ENCODE measurements around the gene TNF. TPM values are rescaled to one million over a fixed set of nuclear protein-coding genes. Genes with fewer than 3 reads are reported as not detected.

The TNF gene
- total RNA-seq, 2 donors from 2014 or later: 0.27 to 1.4 TPM

DNA sequence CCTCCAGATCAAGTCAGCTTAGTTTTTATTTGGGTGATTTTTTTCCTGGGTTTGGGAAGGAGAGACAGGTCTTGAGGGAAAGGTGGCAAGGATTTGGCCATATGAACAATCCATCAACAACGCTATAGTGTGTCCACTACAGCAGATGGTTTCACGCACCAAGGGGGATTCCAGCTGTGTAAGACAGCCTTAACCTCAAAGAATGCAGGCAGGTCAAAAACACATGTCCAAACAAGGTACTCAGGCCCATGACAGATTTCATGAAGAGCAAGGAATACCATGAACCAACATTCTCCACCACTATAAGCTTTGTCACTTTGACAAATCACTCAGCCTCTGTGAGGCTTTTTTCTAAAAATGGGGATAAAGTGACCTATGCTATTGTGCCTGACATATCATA lies 41.6 kb downstream of the TNF start:
- intact Hi-C loops (cut with DNase I, micrococcal nuclease): no loop called here
- ATAC-seq (no peak), DNase-seq (no peak)

DNA sequence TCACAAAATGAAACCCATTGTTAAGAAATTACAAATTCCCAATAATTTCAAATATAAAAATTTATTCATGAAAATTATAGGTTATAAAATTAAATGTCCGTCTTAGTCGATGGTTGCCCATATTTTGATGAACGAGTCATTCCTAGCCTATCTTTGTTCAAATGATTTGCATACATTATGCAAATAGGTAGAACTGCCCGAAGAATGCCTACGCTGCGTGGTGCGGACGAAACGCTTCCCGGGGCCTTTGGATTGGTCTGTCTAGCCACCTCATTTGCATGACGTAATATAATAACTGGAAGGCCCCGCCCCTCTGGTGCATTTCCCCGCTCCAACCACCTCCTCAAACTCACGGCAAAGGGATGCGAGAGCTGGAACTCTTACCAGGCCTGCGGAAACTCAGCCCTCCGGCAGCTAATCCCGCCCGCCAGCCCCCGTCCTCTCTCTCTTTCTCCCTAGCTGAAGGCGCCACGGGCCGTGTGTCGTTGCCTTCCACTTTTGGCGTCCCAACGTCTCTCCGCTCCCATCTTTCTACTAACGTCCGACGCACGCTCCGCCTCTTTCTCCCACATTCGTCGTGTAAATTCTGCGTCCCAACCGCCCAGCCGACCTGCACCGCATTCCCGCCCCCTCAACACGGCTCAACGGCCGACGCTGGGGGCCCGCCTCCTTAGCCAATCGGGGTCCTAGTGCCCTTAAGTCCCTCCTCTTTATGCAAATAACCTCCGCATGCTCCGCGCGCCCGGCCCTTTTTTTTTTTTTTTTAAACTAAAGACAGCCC lies 44.6 kb downstream of the TNF start:
- ATAC-seq (peak; percentile 88), DNase-seq (peak; percentile 98 to 99)
- intact Hi-C loops (cut with DNase I, micrococcal nuclease): no loop called here

DNA sequence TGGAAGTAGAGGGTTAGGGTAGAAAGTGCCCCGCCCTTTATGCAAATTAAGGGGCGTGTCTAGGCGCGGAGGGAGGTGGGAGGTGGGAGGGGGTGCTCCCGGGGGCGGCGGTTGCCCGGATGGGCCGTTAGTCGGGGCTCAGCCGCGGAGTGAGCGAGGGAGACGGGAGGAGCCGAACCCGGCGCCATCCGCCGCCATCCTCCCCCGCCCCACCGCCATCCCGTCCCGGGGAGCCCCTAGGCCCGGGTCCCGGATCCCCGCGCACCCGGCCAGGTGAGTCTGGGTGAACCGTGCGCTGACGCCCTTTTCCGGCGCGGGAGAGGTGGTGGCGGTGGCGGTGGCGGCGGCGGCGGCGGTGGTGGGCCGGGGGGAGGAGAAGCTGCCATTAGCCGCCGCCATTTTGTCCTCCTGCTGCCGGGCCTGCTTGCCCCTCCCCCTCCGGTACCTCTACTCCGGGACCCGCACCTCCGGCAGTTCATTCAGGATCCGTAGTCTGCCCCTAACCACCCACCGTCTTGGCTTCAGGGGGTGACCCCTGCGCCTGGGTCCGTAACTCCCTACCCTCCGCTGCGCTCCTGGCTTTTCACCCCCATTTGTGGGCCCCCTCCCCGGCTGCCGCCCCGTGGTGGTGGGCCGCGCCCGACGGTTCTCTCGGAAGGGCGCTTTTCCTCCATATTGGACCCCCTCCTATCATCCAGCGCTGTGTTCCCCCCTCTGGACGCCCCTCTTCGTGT lies 45.4 kb downstream of the TNF start, which contains the start of gene PRRC2A:
TSS of gene PRRC2A (plus strand) at position 130 of the 734 bp plus-strand sequence. CDS start 2,075 bp downstream, outside the sequence.
- intact Hi-C loops (cut with DNase I, micrococcal nuclease): no loop called here
- ATAC-seq (peak; percentile 44), DNase-seq (peak; percentile 77 to 96)

DNA sequence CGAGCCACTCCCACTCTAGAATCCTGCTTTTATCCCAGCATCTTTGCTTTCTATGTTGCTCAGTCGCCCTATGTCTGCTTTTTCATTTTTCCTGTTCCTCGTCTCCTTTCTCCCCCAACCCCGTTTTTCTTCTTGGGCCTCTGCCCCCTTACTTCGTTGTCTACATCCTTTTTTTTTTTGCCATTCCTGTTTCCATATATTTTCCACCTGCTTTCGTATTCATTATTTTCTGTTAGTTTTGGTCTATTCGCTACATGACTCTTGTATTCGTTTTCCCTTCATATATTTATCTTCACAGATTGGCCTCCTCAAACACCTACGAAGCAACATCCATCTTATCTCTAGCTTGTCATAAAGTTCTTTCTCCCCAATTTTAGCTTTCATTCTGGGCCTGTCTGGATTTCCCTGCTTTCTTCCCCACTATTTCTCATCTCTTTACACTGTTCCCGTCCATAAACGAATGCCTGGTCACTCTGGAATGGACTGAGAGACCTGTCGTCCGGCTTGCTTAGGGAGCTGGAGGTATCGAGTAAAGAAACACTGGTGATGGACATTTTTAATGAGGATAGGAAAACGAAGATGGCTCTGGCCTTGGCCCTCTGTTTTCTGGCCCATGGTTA lies 46.1 kb downstream of the TNF start:
- no peak for ATAC-seq
- DNase-seq: no peak
- intact Hi-C loops (cut with DNase I, micrococcal nuclease): no loop called here

DNA sequence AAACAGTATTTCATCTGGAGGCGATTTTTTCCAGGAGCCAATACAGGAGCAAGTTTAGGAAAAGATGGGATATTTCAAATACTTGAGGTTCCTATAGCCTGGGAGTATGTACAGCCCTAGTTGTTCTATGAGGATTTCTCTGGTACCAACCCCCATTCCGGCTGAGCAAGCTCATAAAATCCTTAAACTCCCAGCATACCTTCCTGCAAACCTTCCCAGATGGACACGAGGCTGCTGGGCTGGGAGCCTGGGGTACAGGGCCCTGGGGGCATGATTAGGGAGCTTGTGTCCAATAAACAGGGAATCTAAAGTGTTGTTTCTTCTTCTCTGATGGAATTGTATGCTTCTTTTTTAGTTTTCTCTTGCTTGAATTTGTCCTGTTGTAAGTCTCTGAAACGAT lies 46.6 kb downstream of the TNF start:
- intact Hi-C loops (cut with DNase I, micrococcal nuclease): no loop called here
- DNase-seq (peak in 1 of 2 donors; percentile 49), ATAC-seq (no peak)

DNA sequence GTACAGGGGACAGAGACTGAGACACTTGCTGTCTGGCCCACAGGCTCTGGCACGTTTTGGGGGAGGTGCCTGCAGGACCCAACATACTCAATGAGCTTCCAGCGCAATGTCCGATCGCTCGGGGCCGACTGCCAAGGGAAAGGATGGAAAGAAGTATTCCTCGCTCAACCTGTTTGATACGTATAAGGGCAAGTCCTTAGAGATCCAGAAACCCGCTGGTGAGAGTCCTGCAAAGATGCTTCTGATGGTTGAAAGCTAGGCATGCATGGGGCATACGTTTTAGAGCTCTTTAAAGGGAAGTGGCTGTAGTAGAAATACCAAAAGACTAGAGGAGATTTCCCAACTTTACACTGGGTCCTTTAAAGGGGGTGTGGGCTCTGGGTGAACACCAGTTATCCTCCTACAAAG lies 47.3 kb downstream of the TNF start:
- DNase-seq: no peak
- ATAC-seq: no peak
- intact Hi-C loops (cut with DNase I, micrococcal nuclease): no loop called here

DNA sequence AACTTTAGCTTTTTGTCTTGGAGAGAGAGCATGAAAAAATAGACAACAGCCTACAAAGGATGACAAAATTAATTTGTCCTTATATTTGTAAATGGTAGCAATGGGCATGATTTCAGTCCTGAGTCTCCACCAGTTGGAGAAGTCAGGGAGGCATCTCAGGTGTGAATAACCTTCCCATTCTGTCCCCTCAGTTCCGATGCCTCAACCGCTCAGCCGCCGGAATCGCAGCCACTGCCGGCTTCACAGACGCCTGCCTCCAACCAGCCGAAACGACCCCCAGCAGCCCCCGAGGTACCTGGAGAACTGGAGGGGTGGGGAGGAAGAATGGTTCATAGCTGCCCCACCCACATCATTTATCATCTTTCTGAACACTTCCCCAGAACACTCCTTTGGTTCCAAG lies 48.7 kb downstream of the TNF start:
- ATAC-seq: no peak
- DNase-seq: no peak
- intact Hi-C loops (cut with DNase I, micrococcal nuclease): no loop called here

DNA sequence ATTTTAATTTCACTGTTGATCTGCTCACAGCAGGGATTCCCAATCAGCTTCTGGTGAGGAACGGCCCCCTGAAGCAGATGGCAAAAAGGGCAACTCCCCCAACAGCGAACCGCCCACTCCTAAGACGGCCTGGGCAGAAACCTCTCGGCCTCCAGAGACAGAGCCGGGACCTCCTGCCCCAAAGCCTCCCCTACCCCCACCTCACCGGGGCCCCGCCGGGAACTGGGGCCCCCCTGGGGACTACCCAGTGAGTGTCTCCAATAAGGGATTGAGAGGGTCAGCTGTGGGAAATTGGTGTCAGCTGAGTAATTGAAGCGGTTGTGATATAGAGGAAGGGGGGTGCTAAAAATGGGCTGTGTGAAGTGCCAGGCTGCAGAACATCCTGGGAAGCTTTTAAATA lies 51.6 kb downstream of the TNF start:
- intact Hi-C loops (cut with DNase I, micrococcal nuclease): no loop called here
- DNase-seq (no peak), ATAC-seq (no peak)

DNA sequence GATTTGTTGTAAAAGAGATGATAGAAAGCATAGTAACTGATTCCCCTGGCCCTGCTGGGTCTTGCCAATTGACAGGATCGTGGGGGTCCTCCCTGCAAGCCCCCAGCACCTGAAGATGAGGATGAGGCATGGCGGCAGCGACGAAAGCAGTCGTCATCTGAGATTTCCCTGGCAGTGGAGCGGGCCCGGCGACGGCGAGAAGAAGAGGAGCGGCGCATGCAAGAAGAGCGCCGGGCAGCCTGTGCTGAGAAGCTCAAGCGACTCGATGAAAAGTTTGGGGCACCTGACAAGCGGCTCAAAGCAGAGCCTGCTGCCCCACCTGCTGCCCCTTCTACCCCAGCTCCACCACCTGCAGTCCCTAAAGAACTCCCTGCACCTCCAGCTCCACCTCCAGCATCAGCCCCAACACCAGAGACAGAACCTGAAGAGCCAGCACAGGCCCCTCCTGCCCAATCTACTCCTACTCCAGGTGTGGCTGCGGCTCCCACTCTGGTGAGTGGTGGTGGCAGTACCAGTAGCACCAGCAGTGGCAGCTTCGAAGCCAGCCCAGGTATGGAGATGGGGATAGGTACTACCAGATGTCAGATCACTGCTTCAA lies 52.4 kb downstream of the TNF start:
- DNase-seq: no peak
- intact Hi-C loops (cut with DNase I, micrococcal nuclease): no loop called here
- no peak for ATAC-seq

Other genes with a start within 250 kb of the TNF start
- 1,000 to 10,000 TPM; 1,508 to 2,239 TPM for gene HLA-B, start 218.4 kb upstream of the TNF start, total RNA-seq
- 10 to 100 TPM; 18.5 to 23.7 TPM for gene MICA, start 172.0 kb upstream of the TNF start, total RNA-seq
- gene MICB, start 77.4 kb upstream of the TNF start, total RNA-seq: 1 to 10 TPM; 1.2 to 1.3 TPM
- gene MCCD1, start 46.6 kb upstream of the TNF start, total RNA-seq: not detected
- gene DDX39B, start 33.6 kb upstream of the TNF start, total RNA-seq: 100 to 1,000 TPM; 221 to 269 TPM
- gene ATP6V1G2, start 29.0 kb upstream of the TNF start, total RNA-seq: under 1 TPM; 0.58 to 0.92 TPM
- gene NFKBIL1, start 28.0 kb upstream of the TNF start, total RNA-seq: 10 to 100 TPM; 14.4 to 18.0 TPM
- gene LTA, start 3.3 kb upstream of the TNF start, total RNA-seq: under 1 TPM in 1 of 2 donors, not detected in 1; 0.36 TPM
- gene LTB, start 6.9 kb downstream of the TNF start, total RNA-seq: 1 to 10 TPM in 1 of 2 donors, under 1 TPM in 1; 0.70 to 3.0 TPM
- 1 to 10 TPM; 2.4 to 5.8 TPM for gene LST1, start 10.7 kb downstream of the TNF start, total RNA-seq
- gene NCR3, start 17.4 kb downstream of the TNF start, total RNA-seq: 1 to 10 TPM in 1 of 2 donors, not detected in 1; 1.1 TPM
- gene AIF1, start 39.7 kb downstream of the TNF start, total RNA-seq: 10 to 100 TPM in 1 of 2 donors, 1 to 10 TPM in 1; 5.2 to 15.0 TPM
- 100 to 1,000 TPM in 1 of 2 donors, 10 to 100 TPM in 1; 92.9 to 110 TPM for gene PRRC2A, start 45.1 kb downstream of the TNF start, total RNA-seq
- 100 to 1,000 TPM; 272 to 282 TPM for gene BAG6, start 77.1 kb downstream of the TNF start, total RNA-seq
- 1 to 10 TPM; 2.0 to 3.1 TPM for gene APOM, start 80.3 kb downstream of the TNF start, total RNA-seq
- gene C6orf47, start 85.2 kb downstream of the TNF start, total RNA-seq: 10 to 100 TPM; 35.7 to 36.3 TPM
- gene GPANK1, start 89.4 kb downstream of the TNF start, total RNA-seq: 10 to 100 TPM; 11.1 to 15.2 TPM
- gene CSNK2B, start 90.5 kb downstream of the TNF start, total RNA-seq: 100 to 1,000 TPM; 137 to 155 TPM
- gene LY6G5B, start 94.4 kb downstream of the TNF start, total RNA-seq: 1 to 10 TPM; 8.7 to 9.9 TPM
- gene LY6G5C, start 105.5 kb downstream of the TNF start, total RNA-seq: 1 to 10 TPM; 1.6 to 2.5 TPM
- 10 to 100 TPM; 51.5 to 53.9 TPM for gene ABHD16A, start 127.8 kb downstream of the TNF start, total RNA-seq
- gene LY6G6F, start 131.3 kb downstream of the TNF start, total RNA-seq: not detected
- gene LY6G6D, start 139.8 kb downstream of the TNF start, total RNA-seq: not detected
- gene LY6G6C, start 146.2 kb downstream of the TNF start, total RNA-seq: not detected
- gene MPIG6B, start 147.8 kb downstream of the TNF start, total RNA-seq: under 1 TPM in 1 of 2 donors, not detected in 1; 0.20 TPM
- gene DDAH2, start 153.7 kb downstream of the TNF start, total RNA-seq: 100 to 1,000 TPM in 1 of 2 donors, 10 to 100 TPM in 1; 84.2 to 139 TPM
- gene CLIC1, start 161.0 kb downstream of the TNF start, total RNA-seq: 100 to 1,000 TPM; 502 to 513 TPM
- gene MSH5, start 164.4 kb downstream of the TNF start, total RNA-seq: 10 to 100 TPM; 18.7 to 26.9 TPM
- 1 to 10 TPM; 3.2 to 3.9 TPM for gene SAPCD1, start 187.1 kb downstream of the TNF start, total RNA-seq
- 10 to 100 TPM; 11.4 to 11.8 TPM for gene VWA7, start 201.8 kb downstream of the TNF start, total RNA-seq
- gene VARS1, start 220.2 kb downstream of the TNF start, total RNA-seq: 10 to 100 TPM; 35.3 to 58.1 TPM
- gene LSM2, start 231.4 kb downstream of the TNF start, total RNA-seq: 10 to 100 TPM; 33.0 to 33.5 TPM
- 1 to 10 TPM in 1 of 2 donors, under 1 TPM in 1; 0.89 to 1.1 TPM for gene HSPA1L, start 239.7 kb downstream of the TNF start, total RNA-seq
- gene HSPA1A, start 240.0 kb downstream of the TNF start, total RNA-seq: 100 to 1,000 TPM; 124 to 136 TPM